Left ventricle myocardium inferior (tissue), 1 donor: ENCODE results near the gene SLC5A9. TPM values are rescaled to one million over a fixed set of nuclear protein-coding genes. Genes with fewer than 3 reads are reported as not detected.
"Not testable (repeated sequence)": the region's sequence is repeated elsewhere in the genome, so short reads cannot be mapped to it uniquely, and the experiment has no call there.

Source experiments
- DNase-seq: peaks from one replicate; pipeline ENCODE4 v3.0.0-alpha.2; 2020
- H3K27ac ChIP-seq: fragments of 200-600 bp; replicated peaks from 2 replicates; pipeline ENCODE4 v1.8.0; 2021
- H3K27me3 ChIP-seq: fragments of 200-600 bp; 2 replicates; pipeline ENCODE4 v1.8.0; 2021; ENCODE audit warnings: low read depth
- H3K36me3 ChIP-seq: fragments of 200-600 bp; 2 replicates; pipeline ENCODE4 v1.8.0; 2021
- H3K4me1 ChIP-seq: fragments of 200-600 bp; 2 replicates; pipeline ENCODE4 v1.8.0; 2021
- H3K4me3 ChIP-seq: fragments of 200-600 bp; 2 replicates; pipeline ENCODE4 v1.8.0; 2021; ENCODE audit warnings: mild to moderate bottlenecking, moderate library complexity
- H3K9me3 ChIP-seq: fragments of 200-600 bp; replicated peaks from 2 replicates; pipeline ENCODE4 v1.8.0; 2021
- CTCF ChIP-seq: fragments of 200-600 bp; IDR thresholded peaks from 2 replicates; pipeline ENCODE4 v1.8.0; 2021; ENCODE audit warnings: antibody characterized with exemption, mild to moderate bottlenecking, borderline replicate concordance
- intact Hi-C: fragments of 100-400 bp; cut with micrococcal nuclease; formaldehyde crosslinking; loops from one replicate; pipeline ENCODE4 v1.11.0; 2022
- total RNA-seq: library from RNA; stranded (reverse); fragmentation: NEBNext Ultra II Directional; extraction: Animal tissue kit (Norgen Biotek cat#: 25700); gene quantifications from one replicate; pipeline ENCODE4 v1.2.1, GENCODE V29; 2021
- donor health status: DM: no; HTN: yes; CAD: no; lungs with severe emphysema.

Gene SLC5A9
- total RNA-seq, 1 donor from 2014 or later, result 0.36 TPM

GRCh38 chr1:48263041-48263440 lies 40.5 kb downstream of the SLC5A9 start:
- intact Hi-C loops, result no loop called here
- H3K4me1 ChIP-seq, result peaks cover 3% of the 10 kb centered on the region
- peaks cover 14% of the 10 kb centered on the region for H3K9me3 ChIP-seq
- no peak overlapping the region for H3K27ac ChIP-seq
- no peaks in the 10 kb centered on the region for H3K36me3 ChIP-seq
- H3K27me3 ChIP-seq, result no peaks in the 10 kb centered on the region
- no peak for DNase-seq
- no peak overlapping the region for H3K4me3 ChIP-seq
- TF ChIP-seq CTCF, result no peak

- DNase-seq, result no peak
- H3K4me1 ChIP-seq, result no peaks in the 10 kb centered on the region
- no peaks in the 10 kb centered on the region for H3K27me3 ChIP-seq
- peaks cover 14% of the 10 kb centered on the region for H3K9me3 ChIP-seq
- intact Hi-C loops, result no loop called here
- H3K4me3 ChIP-seq, result no peak overlapping the region
- no peak overlapping the region for H3K27ac ChIP-seq
- TF ChIP-seq CTCF, result no peak
- no peaks in the 10 kb centered on the region for H3K36me3 ChIP-seq
These were observed 44.1 kb downstream of the SLC5A9 start for GRCh38 chr1:48266576-48266975.

GRCh38 chr1:48277437-48277836 lies 54.9 kb downstream of the SLC5A9 start:
- H3K27ac ChIP-seq, H3K36me3 ChIP-seq, H3K4me3 ChIP-seq, DNase-seq, H3K4me1 ChIP-seq, H3K27me3 ChIP-seq, intact Hi-C loops: not testable (repeated sequence)
- peaks cover 28% of the 10 kb centered on the region for H3K9me3 ChIP-seq

- intact Hi-C loops, DNase-seq: not testable (repeated sequence)
These were observed 59.8 kb downstream of the SLC5A9 start for GRCh38 chr1:48282329-48282728.

GRCh38 chr1:48284696-48285420 lies 62.3 kb downstream of the SLC5A9 start:
- H3K27ac ChIP-seq, DNase-seq, H3K36me3 ChIP-seq, H3K4me1 ChIP-seq, H3K4me3 ChIP-seq, H3K27me3 ChIP-seq, intact Hi-C loops: not testable (repeated sequence)
- peaks cover 29% of the 10 kb centered on the region for H3K9me3 ChIP-seq

More at GRCh38 chr1:48282329-48282728, 59.8 kb downstream of the SLC5A9 start:
- H3K9me3 ChIP-seq, result peaks cover 16% of the 10 kb centered on the region
- not testable (repeated sequence) for H3K4me3 ChIP-seq, H3K36me3 ChIP-seq, H3K4me1 ChIP-seq, H3K27me3 ChIP-seq, H3K27ac ChIP-seq

- intact Hi-C loops, result no loop called here
These were observed 63.0 kb downstream of the SLC5A9 start for GRCh38 chr1:48285525-48285924.

More at GRCh38 chr1:48285525-48285924, 63.0 kb downstream of the SLC5A9 start:
- peaks cover 32% of the 10 kb centered on the region for H3K9me3 ChIP-seq
- DNase-seq, result no peak
- no peak overlapping the region for H3K27ac ChIP-seq
- H3K4me3 ChIP-seq, result no peak overlapping the region
- H3K27me3 ChIP-seq, result no peaks in the 10 kb centered on the region
- no peaks in the 10 kb centered on the region for H3K4me1 ChIP-seq
- H3K36me3 ChIP-seq, result no peaks in the 10 kb centered on the region
- no peak for TF ChIP-seq CTCF
